WTC11 (cell line): Measurements from ENCODE around the gene SLC38A1.

Experiments
- ATF1 ChIP-seq: sonication (generic); formaldehyde crosslinking; IDR thresholded peaks from 2 replicates; pipeline ENCODE4 v1.8.1; 2023; ENCODE audit warnings: mild to moderate bottlenecking, moderate library complexity, missing genetic modification reagents
- ATF2 ChIP-seq: sonication (generic); formaldehyde crosslinking; IDR thresholded peaks from 2 replicates; pipeline ENCODE4 v1.8.1; 2022; ENCODE audit warnings: low read depth, missing genetic modification reagents, borderline replicate concordance
- TF ChIP-seq, protein P1 (sequence below): sonication (generic); formaldehyde crosslinking; IDR thresholded peaks from 2 replicates; pipeline ENCODE4 v1.8.0; 2022; ENCODE audit warnings: mild to moderate bottlenecking, missing genetic modification reagents
- TF ChIP-seq, protein P2 (sequence below): fragments of 250-450 bp; sonication (Bioruptor Pico); IDR thresholded peaks from 2 replicates; pipeline ENCODE4 v2.1.2; 2022; ENCODE audit warnings: mild to moderate bottlenecking, moderate library complexity
- TF ChIP-seq, protein P3 (sequence below): fragments of 200-600 bp; IDR thresholded peaks from 2 replicates; pipeline ENCODE4 v1.8.0; 2022; ENCODE audit warnings: antibody characterized with exemption

GRCh38 chr12:46299851-46300250 is 31.0 kb upstream of the SLC38A1 start:
- TF ChIP-seq, protein P1, sequence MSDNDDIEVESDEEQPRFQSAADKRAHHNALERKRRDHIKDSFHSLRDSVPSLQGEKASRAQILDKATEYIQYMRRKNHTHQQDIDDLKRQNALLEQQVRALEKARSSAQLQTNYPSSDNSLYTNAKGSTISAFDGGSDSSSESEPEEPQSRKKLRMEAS (CRISPR knock-in tag): no peak
- no peak for TF ChIP-seq ATF2 (CRISPR knock-in tag)
- TF ChIP-seq, protein P2, sequence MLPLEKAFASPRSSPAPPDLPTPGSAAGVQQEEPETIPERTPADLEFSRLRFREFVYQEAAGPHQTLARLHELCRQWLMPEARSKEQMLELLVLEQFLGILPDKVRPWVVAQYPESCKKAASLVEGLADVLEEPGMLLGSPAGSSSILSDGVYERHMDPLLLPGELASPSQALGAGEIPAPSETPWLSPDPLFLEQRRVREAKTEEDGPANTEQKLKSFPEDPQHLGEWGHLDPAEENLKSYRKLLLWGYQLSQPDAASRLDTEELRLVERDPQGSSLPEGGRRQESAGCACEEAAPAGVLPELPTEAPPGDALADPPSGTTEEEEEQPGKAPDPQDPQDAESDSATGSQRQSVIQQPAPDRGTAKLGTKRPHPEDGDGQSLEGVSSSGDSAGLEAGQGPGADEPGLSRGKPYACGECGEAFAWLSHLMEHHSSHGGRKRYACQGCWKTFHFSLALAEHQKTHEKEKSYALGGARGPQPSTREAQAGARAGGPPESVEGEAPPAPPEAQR: no peak
- TF ChIP-seq, protein P3, sequence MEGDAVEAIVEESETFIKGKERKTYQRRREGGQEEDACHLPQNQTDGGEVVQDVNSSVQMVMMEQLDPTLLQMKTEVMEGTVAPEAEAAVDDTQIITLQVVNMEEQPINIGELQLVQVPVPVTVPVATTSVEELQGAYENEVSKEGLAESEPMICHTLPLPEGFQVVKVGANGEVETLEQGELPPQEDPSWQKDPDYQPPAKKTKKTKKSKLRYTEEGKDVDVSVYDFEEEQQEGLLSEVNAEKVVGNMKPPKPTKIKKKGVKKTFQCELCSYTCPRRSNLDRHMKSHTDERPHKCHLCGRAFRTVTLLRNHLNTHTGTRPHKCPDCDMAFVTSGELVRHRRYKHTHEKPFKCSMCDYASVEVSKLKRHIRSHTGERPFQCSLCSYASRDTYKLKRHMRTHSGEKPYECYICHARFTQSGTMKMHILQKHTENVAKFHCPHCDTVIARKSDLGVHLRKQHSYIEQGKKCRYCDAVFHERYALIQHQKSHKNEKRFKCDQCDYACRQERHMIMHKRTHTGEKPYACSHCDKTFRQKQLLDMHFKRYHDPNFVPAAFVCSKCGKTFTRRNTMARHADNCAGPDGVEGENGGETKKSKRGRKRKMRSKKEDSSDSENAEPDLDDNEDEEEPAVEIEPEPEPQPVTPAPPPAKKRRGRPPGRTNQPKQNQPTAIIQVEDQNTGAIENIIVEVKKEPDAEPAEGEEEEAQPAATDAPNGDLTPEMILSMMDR: no peak
- no peak for TF ChIP-seq ATF1 (CRISPR knock-in tag)
